Measurements from ENCODE around the gene CCR1. TPM values are rescaled to one million over a fixed set of nuclear protein-coding genes. Genes with fewer than 3 reads are reported as not detected.

The CCR1 gene
- total and polyA plus RNA-seq, 2 of the 4 experiments (the other 2 are of a cell fraction) = not detected

DNA sequence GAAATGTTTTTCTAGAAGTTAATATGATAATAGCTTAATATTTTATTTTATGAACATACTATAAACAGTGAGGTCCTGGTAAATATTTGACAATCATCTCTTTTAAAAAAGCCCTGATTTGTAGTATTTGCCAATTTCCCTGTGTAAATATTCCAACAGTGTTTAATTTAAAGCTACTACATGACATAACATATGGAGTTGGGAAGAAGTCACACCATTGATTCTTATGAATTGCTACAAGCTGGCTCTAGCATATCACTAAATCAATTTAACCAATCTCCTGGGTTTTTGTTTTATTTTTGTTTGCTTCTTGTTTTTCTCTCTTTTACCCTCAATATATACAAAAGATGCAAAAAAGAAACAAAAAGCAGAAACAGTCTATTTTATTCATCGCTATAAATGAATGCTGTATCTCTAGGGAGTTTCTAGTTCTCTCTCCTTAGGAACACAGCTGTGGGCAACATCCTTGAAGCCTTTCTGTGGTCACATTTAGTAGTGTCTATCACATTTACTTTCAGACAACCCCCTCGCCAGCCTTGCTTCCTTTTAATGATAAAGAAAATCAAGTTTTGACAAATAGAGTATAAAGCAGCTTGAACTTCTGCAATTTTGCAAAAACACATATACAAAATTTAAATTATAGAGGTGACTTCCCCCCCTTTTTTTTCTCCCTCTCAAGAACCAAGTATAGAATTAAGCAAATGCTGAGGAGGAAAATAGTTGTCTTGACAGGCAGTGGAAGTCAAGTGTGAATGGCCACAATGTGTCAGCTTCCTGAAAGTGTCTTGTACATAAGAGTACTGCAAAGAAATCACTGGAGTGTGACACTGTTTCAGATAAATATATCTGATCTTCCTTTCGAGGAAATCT is 21.4 kb downstream of the CCR1 start:
- Histone ChIP-seq H2BK15ac (ENCODE audit: low read depth, low read length) (no peak overlapping the region), H4K91ac (ENCODE audit: insufficient read depth, low read depth, low read length) (no peak overlapping the region), H3K18ac (ENCODE audit: low read depth, low read length) (no peak overlapping the region), H3K9me1 (ENCODE audit: insufficient read depth, low read length) (no peaks in the 10 kb centered on the region), H2AK5ac (ENCODE audit: low read depth, low read length) (no peak overlapping the region), H3K9ac (ENCODE audit: low read depth, low read length) (no peak overlapping the region), H3K27me3 (ENCODE audit: control insufficient read depth, insufficient read depth, low read length) (peaks cover 6% of the 10 kb centered on the region), H2BK120ac (ENCODE audit: low read depth, low read length) (no peak overlapping the region), H3K4ac (ENCODE audit: low read depth, low read length) (no peak overlapping the region), H2BK20ac (ENCODE audit: low read depth, low read length) (no peak overlapping the region), H3K14ac (replicated peaks; ENCODE audit: low read depth, low read length) (no peak overlapping the region), H4K20me1 (ENCODE audit: insufficient read depth, low read length) (no peaks in the 10 kb centered on the region), H3K23ac (ENCODE audit: low read depth, low read length) (no peak overlapping the region), H4K8ac (ENCODE audit: low read depth in 2 of 2, low read length in 2 of 2) (no peak overlapping the region), H3K4me2 (ENCODE audit: low read depth, low read length) (no peak overlapping the region), H3K4me3 (ENCODE audit: insufficient read depth, low read depth, low read length) (no peak overlapping the region), H2AK9ac (replicated peaks; ENCODE audit: low read depth, low read length, poor library complexity) (no peak overlapping the region), H3K9me3 (ENCODE audit: control insufficient read depth, insufficient read depth, low read length) (0 out of 2 replicates have a peak, but pooled peaks cover 1% of the 10 kb centered on the region), H3K56ac (ENCODE audit: extremely low read depth, insufficient read depth, low read length) (no peak overlapping the region), H2BK5ac (ENCODE audit: low read depth, low read length, poor library complexity, severe bottlenecking) (no peak overlapping the region), H4K5ac (ENCODE audit: low read depth, low read length) (no peak overlapping the region), H3K79me1 (ENCODE audit: low read depth in 1 of 2, low read length in 2 of 2) (no peaks in the 10 kb centered on the region), H3K4me1 (ENCODE audit: control insufficient read depth, insufficient read depth, low read length) (no peaks in the 10 kb centered on the region), H2AFZ (replicated peaks; ENCODE audit: low read length, poor library complexity) (no peak overlapping the region), H3K36me3 (ENCODE audit: control insufficient read depth, insufficient read depth, low read length) (no peaks in the 10 kb centered on the region), H3K27ac (ENCODE audit: insufficient read depth, low read length) (no peak overlapping the region)
- ATAC-seq (ENCODE audit: low read depth) (no peak), DNase-seq (no peak)
- intact Hi-C loops (cut with micrococcal nuclease) = no loop called here
- ChIA-PET CTCF (interaction anchor here (1.3 kb wide), 1 partner anchor 22 kb away, joined by 4 read pairs; no protein-coding TSS in a partner anchor), POLR2A (ENCODE audit: unreplicated experiment) (no interaction called here)
- WGBS, 2 experiments (ENCODE audit: extremely low coverage in 2 of 2, insufficient read length in 1 of 2) = no CpG with 5 or more reads among the region's 3 CpGs
- BruUV-seq (replicated peaks) = no TSS peak
- in situ Hi-C loops (cut with MboI; ENCODE audit: low sequenced_read_pairs) = no loop called here
- dilution Hi-C loops (cut with HindIII; ENCODE audit: low sequenced_read_pairs, unreplicated experiment) = no loop called here
- TF ChIP-seq RAD21 (IDR thresholded peaks at IDR 0.05; ENCODE audit: low read length) = no peak
- TF ChIP-seq NFE2L2 (IDR thresholded peaks at IDR 0.05; ENCODE audit: low read depth, low read length) = no peak
- no peak for TF ChIP-seq FOS (IDR thresholded peaks at IDR 0.05; ENCODE audit: low read depth, low read length)
- TF ChIP-seq MAFK (IDR thresholded peaks at IDR 0.05; ENCODE audit: low read depth, low read length) = no peak
- TF ChIP-seq MAZ (IDR thresholded peaks at IDR 0.05; ENCODE audit: borderline replicate concordance, low read depth, low read length) = no peak
- no peak for TF ChIP-seq USF2 (IDR thresholded peaks at IDR 0.05; ENCODE audit: low read depth, low read length)
- TF ChIP-seq CHD1 (IDR thresholded peaks at IDR 0.05; ENCODE audit: low read depth, low read length) = no peak
- TF ChIP-seq BHLHE40 (IDR thresholded peaks at IDR 0.05; ENCODE audit: low read depth, low read length) = no peak
- no peak for TF ChIP-seq CEBPB (IDR thresholded peaks at IDR 0.05; ENCODE audit: low read depth, low read length)
- no peak for TF ChIP-seq RFX5 (IDR thresholded peaks at IDR 0.05; ENCODE audit: low read depth, low read length)
- TF ChIP-seq, protein P1, sequence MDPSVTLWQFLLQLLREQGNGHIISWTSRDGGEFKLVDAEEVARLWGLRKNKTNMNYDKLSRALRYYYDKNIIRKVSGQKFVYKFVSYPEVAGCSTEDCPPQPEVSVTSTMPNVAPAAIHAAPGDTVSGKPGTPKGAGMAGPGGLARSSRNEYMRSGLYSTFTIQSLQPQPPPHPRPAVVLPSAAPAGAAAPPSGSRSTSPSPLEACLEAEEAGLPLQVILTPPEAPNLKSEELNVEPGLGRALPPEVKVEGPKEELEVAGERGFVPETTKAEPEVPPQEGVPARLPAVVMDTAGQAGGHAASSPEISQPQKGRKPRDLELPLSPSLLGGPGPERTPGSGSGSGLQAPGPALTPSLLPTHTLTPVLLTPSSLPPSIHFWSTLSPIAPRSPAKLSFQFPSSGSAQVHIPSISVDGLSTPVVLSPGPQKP (IDR thresholded peaks at IDR 0.05; ENCODE audit: borderline replicate concordance, low read depth, low read length) = no peak
- TF ChIP-seq, protein P2, sequence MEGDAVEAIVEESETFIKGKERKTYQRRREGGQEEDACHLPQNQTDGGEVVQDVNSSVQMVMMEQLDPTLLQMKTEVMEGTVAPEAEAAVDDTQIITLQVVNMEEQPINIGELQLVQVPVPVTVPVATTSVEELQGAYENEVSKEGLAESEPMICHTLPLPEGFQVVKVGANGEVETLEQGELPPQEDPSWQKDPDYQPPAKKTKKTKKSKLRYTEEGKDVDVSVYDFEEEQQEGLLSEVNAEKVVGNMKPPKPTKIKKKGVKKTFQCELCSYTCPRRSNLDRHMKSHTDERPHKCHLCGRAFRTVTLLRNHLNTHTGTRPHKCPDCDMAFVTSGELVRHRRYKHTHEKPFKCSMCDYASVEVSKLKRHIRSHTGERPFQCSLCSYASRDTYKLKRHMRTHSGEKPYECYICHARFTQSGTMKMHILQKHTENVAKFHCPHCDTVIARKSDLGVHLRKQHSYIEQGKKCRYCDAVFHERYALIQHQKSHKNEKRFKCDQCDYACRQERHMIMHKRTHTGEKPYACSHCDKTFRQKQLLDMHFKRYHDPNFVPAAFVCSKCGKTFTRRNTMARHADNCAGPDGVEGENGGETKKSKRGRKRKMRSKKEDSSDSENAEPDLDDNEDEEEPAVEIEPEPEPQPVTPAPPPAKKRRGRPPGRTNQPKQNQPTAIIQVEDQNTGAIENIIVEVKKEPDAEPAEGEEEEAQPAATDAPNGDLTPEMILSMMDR (conservative IDR thresholded peaks at IDR 0.05; ENCODE audit: low read depth, low read length) = no peak
- no peak for TF ChIP-seq SMC3 (IDR thresholded peaks at IDR 0.05; ENCODE audit: low read depth, low read length)
- no peak for TF ChIP-seq POLR2A (IDR thresholded peaks at IDR 0.05; ENCODE audit: low read depth, low read length)
- TF ChIP-seq RCOR1 (IDR thresholded peaks at IDR 0.05; ENCODE audit: insufficient replicate concordance, low read length) = no peak

Data from IMR-90 (cell line).